Stromal cell of bone marrow (primary cell): ENCODE measurements around the gene ADGRA1.
"Not testable (repeated sequence)": the region's sequence is repeated elsewhere in the genome, so short reads cannot be mapped to it uniquely, and the experiment has no call there.

Experiments
- DNase-seq: peaks from one replicate; pipeline ENCODE4 v3.0.0-alpha.2; 2012; ENCODE audit warnings: low read depth

Gene ADGRA1

GRCh38 chr10:133143546-133143945 lies 55.8 kb downstream of the ADGRA1 start:
- no peak for DNase-seq

- DNase-seq: no peak
Measured at GRCh38 chr10:133144771-133145170, 57.0 kb downstream of the ADGRA1 start.

GRCh38 chr10:133150226-133150625 lies 62.5 kb downstream of the ADGRA1 start:
- no peak for DNase-seq

- no peak for DNase-seq
Measured at GRCh38 chr10:133150656-133151055, 62.9 kb downstream of the ADGRA1 start.

- not testable (repeated sequence) for DNase-seq
Measured at GRCh38 chr10:133151071-133151470, 63.3 kb downstream of the ADGRA1 start.

- DNase-seq: no peak
Measured at GRCh38 chr10:133151543-133151972, 63.8 kb downstream of the ADGRA1 start.

- no peak for DNase-seq
Measured at GRCh38 chr10:133154411-133154810, 66.7 kb downstream of the ADGRA1 start.

GRCh38 chr10:133154996-133155778 lies 67.5 kb downstream of the ADGRA1 start:
- DNase-seq: no peak

- no peak for DNase-seq
Measured at GRCh38 chr10:133156674-133157579, 69.2 kb downstream of the ADGRA1 start.

GRCh38 chr10:133157662-133158436 lies 70.1 kb downstream of the ADGRA1 start:
- DNase-seq: no peak

GRCh38 chr10:133158437-133158755 lies 70.7 kb downstream of the ADGRA1 start:
- DNase-seq: no peak

- no peak for DNase-seq
Measured at GRCh38 chr10:133158756-133159610, 71.3 kb downstream of the ADGRA1 start.

- DNase-seq: no peak
Measured at GRCh38 chr10:133159611-133159949, 71.9 kb downstream of the ADGRA1 start.

GRCh38 chr10:133159950-133160825 lies 72.5 kb downstream of the ADGRA1 start, which contains the start of gene KNDC1:
Gene KNDC1, plus strand, starts transcription at chr10:133160219. Its CDS starts 249 bp downstream, at chr10:133160468.
- no peak for DNase-seq

- DNase-seq: no peak
Measured at GRCh38 chr10:133160826-133161471, 73.2 kb downstream of the ADGRA1 start.

- no peak for DNase-seq
Measured at GRCh38 chr10:133161486-133162109, 73.9 kb downstream of the ADGRA1 start.

GRCh38 chr10:133162178-133162909 lies 74.6 kb downstream of the ADGRA1 start:
- DNase-seq: no peak
